ENCODE measurements around the gene HSBP1. TPM values are rescaled to one million over a fixed set of nuclear protein-coding genes. Genes with fewer than 3 reads are reported as not detected.

Gene HSBP1
- total and polyA plus RNA-seq, 2 of the 13 experiments (the other 11 are each of a cell fraction or from before 2014, with no cell fraction given): 249 to 292 TPM

GRCh38 chr16:83803811-83804210 is 4.0 kb upstream of the HSBP1 start (continued):
- TF ChIP-seq GMEB2 (CRISPR knock-in tag; IDR thresholded peaks at IDR 0.05; ENCODE audit: low read depth): no peak
- no peak for TF ChIP-seq SMAD3 (CRISPR knock-in tag; IDR thresholded peaks at IDR 0.05)
- TF ChIP-seq USF2 (IDR thresholded peaks at IDR 0.05; ENCODE audit: low read depth, low read length): no peak
- TF ChIP-seq USF2 (CRISPR knock-in tag; IDR thresholded peaks at IDR 0.05; ENCODE audit: borderline replicate concordance): no peak
- no peak for TF ChIP-seq RAD21 (CRISPR knock-in tag; IDR thresholded peaks at IDR 0.05)
- no peak for TF ChIP-seq ZBTB25 (CRISPR knock-in tag; IDR thresholded peaks at IDR 0.05)

GRCh38 chr16:83804366-83804765 is 3.4 kb upstream of the HSBP1 start:
- Histone ChIP-seq H2AFZ (ENCODE audit: low read length) (no peak overlapping the region), H3K9ac (ENCODE audit: insufficient read depth, low read depth, low read length) (no peak overlapping the region), H3K79me2 (ENCODE audit: insufficient read depth, low read length) (peaks cover 12% of the 10 kb centered on the region), H3K27me3 (ENCODE audit: control insufficient read depth in 1 of 2, insufficient read depth in 2 of 2, low read length in 2 of 2) (peaks cover 0 to 13% of the 10 kb centered on the region in 2 experiments; a peak in 2 of 5 replicates), H3K4me3 (replicated peaks in 1 of 3; ENCODE audit: insufficient read depth in 1 of 3, low read depth in 2 of 3, low read length in 3 of 3) (no peak overlapping the region), H3K9me3 (ENCODE audit: low read length) (no peaks in the 10 kb centered on the region), H4K20me1 (ENCODE audit: insufficient read depth, low read length) (peaks cover 4% of the 10 kb centered on the region), H3K36me3 (replicated peaks in 1 of 2; ENCODE audit: control insufficient read depth in 1 of 2, insufficient read depth in 2 of 2, low read length in 2 of 2) (no peaks in the 10 kb centered on the region), H3K27ac (ENCODE audit: extremely low read length, insufficient read depth, low read length) (no peak overlapping the region), H3K4me2 (ENCODE audit: low read depth, low read length) (peak overlapping the region; percentile 30; the same call in 1 of the 2 replicates), H3K4me1 (ENCODE audit: insufficient read depth, low read length) (peaks cover 25% of the 10 kb centered on the region)
- in situ Hi-C loops (cut with HindIII; ENCODE audit: extremely low pct_ligation_motif_present, low pct_unique_long_range_greater_than_20kb): no loop called here
- DNase-seq (ENCODE audit: low spot score): no peak
- CTCF ChIA-PET (ENCODE audit: low intra/inter-chr PET ratio, low total read pairs): no interaction called here
- intact Hi-C loops (cut with micrococcal nuclease; ENCODE audit: unreplicated experiment): no loop called here
- FAIRE-seq: no peak
- 63% methylated on average over 5 of the region's 5 CpGs for WGBS (ENCODE audit: low lambda C conversion rate)
- no peak for ATAC-seq
- POLR2A ChIA-PET: no interaction called here
- BruUV-seq (replicated peaks): no TSS peak
- TF ChIP-seq ZBTB21 (CRISPR knock-in tag; IDR thresholded peaks at IDR 0.05) (no peak), ZNF687 (CRISPR knock-in tag; IDR thresholded peaks at IDR 0.05) (0 out of 2 replicates have a peak, but pooled peaks have one; percentile 15)
